HG02885 (cell line): ENCODE data around the gene UGGT2.
"Not testable (repeated sequence)": the region's sequence is repeated elsewhere in the genome, so short reads cannot be mapped to it uniquely, and the experiment has no call there.

Experiments used
- ATAC-seq: cut with Tn5 transposase; IDR thresholded peaks from one replicate; pipeline ENCODE4 v1.9.1; 2021; ENCODE audit warnings: mild to moderate bottlenecking; ENCODE audit not compliant: unreplicated experiment, poor library complexity

Gene UGGT2

GRCh38 chr13:95763601-95764000 lies 289.6 kb downstream of the UGGT2 start:
- ATAC-seq, result no peak

GRCh38 chr13:95762626-95763025 lies 290.6 kb downstream of the UGGT2 start:
- not testable (repeated sequence) for ATAC-seq

- no peak for ATAC-seq
Observed at GRCh38 chr13:95756072-95756471, 297.1 kb downstream of the UGGT2 start.

- ATAC-seq, result no peak
Observed at GRCh38 chr13:95754069-95754468, 299.1 kb downstream of the UGGT2 start.

- ATAC-seq, result no peak
Observed at GRCh38 chr13:95752677-95753076, 300.5 kb downstream of the UGGT2 start.
